SIG-M5 (cell line): ENCODE measurements around the gene ARHGEF10L.

Experiments
- DNase-seq: peaks from one replicate; lab custom pipeline; 2025; lab: John Stamatoyannopoulos, UW

ARHGEF10L gene

DNA sequence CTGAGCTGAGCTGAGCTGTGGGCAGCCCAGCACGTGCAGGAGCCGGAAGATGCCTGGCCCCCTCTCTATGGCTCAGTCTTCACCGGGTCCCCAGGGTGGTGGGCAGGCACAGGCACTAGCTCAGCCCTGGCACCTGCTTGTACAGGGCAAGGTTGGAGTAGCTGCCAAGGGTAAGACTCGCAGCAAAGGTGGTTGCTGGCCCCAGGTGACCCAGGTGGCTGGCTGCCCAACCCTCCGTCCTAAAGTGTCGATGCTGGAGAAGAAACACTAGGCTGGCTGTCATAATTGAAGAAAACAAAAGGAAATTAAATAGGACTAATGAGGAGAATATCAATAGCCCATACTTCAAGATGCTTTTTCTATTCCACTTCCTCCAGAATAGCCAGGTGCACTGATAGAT is 138.5 kb downstream of the ARHGEF10L start:
- no peak for DNase-seq

DNA sequence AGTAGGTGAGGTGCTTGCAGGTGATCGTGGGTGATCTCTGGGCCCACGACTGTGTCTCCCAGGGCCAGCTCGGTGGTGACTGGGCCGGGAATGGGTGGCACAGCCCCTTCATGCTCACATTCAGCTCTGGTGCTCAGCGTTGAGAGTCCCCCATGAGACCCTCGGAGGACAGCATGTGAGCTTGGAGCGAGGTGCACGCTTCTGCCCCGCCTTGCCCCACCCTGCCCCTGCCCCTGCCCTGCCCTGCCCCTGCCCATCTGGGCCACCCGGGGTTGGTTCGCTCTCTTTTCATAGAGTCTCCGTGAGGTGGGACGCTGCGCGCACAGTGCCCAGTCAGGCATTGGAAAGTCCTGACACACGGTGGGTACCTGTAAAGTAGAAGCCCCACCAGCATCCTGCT is 140.4 kb downstream of the ARHGEF10L start:
- DNase-seq: no peak

DNA sequence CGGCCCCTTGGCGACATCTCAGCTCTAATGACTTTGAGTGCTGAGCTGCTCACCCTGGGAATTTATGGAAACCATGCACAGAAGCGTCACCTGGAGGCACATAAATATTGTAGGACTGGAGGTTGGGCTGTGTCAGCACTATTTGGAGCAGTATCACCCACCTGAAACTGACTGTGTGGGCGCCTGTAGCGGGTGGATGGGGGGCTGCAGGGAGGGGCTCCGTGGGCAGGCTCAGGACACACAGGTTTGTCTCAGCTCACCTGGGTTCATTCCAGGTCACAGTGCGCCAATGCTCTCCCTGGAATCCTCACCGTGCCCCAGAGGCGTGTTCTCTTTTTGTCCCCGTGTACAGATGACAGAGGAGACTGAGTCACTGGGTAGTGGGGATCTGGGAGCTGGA is 140.8 kb downstream of the ARHGEF10L start:
- DNase-seq: no peak

DNA sequence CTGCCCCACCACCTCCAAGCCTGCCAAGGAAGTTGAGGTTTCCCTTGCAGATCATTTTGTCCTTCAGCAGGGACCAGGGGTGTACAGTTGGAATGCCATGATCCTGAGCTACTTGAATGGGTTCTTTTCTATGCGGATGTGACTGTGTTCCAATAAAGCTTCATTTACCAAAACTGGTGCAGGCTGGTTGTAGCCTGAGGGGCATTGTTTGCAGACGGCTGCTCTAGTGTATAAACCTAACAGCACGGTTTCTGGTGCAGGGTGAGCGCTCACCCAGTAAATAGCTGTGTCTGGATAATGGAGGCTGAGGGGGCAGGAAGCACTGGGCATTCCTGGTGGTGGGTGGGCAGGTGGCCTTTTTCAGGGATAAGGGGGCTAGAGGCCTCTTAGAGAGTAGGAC is 142.9 kb downstream of the ARHGEF10L start:
- DNase-seq: no peak

DNA sequence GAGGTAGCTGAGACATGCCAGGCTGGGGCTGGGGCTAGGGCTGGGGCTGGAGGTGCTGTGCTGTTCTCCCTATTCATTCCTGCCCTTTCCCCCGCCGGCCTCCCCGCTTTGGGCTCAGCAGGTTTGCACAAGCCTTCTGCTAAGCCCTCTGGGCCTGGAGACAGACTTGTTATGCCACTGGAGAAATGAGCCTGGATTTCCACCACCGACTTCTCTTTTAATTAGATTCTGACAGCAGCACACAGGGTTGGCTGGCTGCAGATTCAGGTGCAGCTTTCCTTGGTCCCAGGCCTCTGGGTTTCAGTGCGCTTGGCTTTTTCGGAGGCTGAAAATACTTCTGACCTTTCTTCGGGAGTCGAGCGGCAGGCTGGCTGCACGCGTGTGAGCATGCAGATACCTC is 144.1 kb downstream of the ARHGEF10L start:
- no peak for DNase-seq

DNA sequence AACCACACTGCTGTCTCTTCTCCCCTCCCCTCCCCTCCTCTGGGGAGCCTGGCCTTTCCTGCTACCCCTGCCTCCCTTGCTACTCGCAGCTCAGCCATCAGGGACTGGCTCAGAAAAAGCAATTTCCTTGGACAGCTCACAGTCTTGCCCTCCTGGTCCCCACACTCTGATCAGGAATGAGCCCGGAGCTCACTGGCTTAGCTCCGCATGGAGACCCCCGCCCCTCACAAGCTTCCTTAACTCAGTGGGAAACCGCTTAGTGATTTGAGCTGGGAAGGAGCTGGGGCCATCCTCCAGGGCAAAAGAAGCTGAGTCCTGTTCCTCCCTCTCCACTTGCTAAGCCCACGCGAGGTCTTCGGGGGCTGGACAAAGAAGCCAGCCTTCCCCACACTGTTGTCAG is 145.3 kb downstream of the ARHGEF10L start:
- no peak for DNase-seq

DNA sequence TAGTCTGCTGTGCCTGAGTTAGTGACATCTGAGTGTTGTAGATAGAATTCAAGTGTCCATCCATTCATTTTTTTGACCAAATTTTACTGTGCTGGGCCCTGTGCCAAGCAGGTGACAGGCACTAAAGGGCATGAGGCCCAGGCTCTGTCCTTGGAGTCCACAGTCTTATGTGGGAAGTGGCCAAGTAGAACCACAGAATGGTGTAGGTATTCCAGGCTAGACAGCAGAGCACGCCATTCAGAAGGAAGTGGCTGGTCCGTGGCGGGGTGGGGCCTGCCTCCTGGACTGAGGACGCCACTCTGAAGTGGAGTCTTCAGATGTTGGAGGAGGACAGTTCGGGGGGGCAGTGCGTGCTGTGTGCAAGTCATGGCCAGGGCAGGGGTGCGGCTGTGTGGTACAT is 146.8 kb downstream of the ARHGEF10L start:
- DNase-seq: no peak

DNA sequence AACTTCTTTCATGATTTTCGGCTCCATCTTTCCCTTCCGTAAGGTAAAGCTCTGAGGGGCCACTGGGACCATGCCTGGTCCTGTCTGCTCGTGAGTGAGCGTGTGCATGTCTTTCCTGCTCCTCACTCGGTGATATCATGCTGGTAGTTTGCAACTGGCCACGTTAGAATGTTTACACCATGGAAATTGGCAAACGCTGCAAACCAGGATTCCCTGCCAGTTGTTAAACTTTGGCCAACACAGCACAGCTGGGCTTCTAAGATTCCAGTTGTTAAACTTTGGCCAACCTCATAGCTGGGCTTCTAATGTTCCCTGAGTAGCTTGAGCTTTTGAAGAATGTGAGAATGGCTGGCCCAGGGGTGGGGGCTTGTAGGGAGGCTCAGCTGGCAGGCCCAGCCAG is 147.6 kb downstream of the ARHGEF10L start:
- no peak for DNase-seq

DNA sequence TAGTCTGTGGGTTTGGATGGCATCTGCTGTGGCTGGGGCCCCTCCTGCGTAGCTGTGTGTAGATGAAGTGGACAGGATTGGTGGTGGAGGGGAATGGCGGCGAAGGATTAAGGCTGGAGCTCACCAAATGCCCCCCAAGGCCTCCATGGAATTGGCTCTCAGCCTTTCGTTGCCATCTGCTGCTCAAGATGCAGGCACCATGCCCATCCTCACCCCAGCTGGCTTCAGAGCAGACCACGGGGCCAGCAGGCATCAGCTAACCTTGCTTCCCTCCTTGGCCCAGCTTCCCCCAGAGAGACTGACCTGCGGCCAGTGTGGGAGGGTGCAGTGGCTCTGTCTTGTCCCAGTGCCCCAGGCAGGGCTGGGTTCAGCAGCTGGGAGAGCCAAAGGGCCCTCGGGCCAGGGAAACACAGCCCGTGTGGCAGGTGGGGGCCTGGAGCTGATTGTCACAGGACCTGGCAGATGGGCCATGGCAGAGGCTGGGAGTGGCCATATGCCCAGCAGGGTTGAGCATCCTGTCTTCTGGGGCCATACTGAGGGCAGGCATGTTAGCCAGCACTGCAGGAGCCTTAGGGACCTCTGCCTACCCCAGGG is 148.8 kb downstream of the ARHGEF10L start:
- no peak for DNase-seq

DNA sequence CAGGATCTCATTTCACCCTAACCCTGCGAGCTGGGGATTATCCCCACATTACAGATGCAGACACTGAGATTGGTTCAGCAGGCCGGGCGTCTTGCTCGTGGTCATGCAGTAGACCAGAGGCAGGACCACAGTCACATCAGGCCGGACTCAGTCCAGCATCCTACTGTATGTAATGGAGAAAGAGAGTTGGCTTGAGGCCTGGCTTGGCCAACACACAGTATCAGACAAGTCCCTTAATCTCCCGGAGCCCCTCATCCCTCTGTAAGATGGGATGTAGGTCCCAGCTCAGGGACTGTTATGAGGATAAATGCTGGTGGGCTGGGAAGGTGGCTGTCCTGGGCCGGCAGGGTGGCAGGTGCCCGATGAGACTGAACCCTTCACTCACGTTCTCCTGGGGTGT is 149.5 kb downstream of the ARHGEF10L start:
- no peak for DNase-seq

DNA sequence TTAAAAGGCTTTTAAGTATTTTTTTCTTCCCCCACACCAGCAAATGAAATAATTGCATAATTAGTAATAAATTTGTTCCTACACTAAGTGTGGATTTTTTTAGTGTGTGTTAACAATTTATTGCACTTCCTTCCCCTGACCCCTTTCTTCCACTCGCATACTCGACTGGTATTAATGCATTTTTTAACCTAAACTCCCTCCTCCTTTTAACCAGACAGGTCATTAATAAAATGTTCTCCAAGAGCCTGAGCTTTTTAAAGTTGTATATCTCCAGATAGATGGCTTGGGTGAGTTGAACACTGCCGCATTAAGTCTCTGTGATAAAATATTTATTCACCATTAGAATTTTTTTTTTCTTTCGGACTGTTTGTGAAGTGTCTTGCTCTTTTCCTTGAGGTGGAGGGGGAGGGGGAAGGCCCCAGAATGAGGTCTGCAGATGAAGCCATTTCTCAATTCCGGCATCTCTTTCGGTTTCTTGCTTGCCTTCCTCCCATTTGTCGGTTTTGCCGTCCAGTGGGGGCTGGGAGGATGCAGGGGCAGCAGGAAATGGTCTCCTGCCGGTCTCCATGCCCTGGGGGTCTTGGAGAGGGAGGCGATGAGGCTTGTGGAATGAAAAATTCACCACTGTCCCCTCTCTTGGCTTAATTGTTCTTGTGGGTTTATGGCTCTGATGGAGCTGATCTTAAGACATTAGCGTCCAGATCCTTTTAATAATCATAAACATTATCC is 151.6 kb downstream of the ARHGEF10L start:
- no peak for DNase-seq

DNA sequence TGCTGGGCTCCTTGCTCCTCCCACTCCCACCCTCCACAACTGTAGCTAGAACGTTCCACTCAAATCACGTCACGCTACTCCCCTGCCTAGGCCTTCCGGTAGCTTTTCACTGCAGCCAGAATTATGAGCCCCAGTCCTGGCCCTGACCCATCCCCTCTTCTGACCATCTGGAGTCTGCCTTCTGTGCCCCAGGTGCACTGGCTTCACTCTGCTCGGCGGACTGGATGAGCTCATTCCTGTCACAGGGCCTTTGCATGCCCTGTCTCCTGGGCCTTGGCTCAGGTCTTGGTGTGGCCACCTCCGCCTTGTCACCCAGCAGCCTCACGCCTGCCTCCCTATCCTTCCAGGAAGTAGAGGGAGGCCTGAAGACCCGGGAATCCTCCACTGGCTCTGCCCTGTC is 153.1 kb downstream of the ARHGEF10L start:
- no peak for DNase-seq

DNA sequence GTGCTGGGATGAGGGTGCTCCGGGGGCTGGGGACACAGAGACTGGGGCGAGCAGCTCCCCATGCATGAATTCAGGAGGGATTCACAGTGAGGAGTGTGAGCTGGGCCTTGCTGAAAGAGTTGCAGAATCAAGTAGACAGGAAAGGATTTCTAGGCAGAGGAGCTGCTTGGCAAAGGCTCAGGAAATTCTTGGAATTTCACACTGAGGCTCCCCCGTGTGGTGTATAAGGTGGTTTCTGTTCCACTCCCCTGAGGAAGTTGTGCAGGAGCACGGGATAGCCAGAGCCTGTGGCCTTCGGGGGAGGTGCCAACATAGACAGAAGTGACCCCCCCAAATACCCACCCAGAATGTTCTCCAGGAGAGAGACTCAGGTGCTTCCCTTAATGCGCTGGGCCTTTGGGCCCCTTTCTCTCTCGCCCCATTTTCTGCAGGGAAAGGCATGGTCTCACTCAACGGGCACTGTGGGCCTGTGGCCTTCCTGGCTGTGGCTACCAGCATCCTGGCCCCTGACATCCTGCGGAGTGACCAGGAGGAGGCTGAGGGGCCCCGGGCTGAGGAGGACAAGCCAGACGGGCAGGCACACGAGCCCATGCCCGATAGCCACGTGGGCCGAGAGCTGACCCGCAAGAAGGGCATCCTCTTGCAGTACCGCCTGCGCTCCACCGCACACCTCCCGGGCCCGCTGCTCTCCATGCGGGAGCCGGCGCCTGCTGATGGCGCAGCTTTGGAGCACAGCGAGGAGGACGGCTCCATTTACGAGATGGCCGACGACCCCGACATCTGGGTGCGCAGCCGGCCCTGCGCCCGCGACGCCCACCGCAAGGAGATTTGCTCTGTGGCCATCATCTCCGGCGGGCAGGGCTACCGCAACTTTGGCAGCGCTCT is 157.2 kb downstream of the ARHGEF10L start:
- DNase-seq: no peak

DNA sequence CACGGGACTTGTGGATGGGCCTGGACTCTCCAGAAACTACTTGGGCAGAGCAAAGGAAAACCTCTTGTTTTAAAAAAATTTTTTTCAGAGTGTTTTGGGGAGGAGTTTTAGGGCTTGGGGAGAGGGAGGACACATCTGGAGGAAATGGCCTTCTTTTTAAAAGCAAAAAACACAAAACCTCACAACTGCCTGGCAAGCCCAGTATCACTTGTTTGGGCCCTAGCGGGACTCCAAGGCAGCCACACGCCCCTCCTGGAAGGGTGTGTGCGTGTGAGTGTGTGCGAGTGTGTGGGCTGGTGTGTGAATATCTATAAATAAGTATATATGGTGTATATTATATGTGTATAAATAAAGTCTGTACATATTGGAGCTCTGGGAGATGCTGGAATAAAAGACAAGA is 158.0 kb downstream of the ARHGEF10L start:
- DNase-seq: no peak

DNA sequence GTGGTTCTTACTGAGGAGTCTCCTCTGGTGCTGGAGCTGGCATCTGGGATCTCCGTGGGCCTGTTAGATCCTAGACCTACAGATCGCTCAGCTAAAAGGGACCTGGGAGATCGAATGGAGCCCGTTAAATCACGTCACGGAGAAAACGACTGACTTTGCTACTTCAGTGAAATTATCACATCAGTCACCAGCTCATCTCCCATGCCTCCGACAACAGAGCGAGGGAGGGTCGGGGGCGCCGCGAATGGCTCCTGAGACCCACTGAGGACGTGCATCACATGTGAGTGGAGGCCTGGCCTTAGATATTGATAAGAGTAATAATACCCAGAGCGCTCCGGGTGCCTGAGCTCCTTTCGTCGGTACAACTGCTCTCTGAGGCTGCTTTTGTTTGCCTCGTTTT is 160.1 kb downstream of the ARHGEF10L start:
- no peak for DNase-seq

DNA sequence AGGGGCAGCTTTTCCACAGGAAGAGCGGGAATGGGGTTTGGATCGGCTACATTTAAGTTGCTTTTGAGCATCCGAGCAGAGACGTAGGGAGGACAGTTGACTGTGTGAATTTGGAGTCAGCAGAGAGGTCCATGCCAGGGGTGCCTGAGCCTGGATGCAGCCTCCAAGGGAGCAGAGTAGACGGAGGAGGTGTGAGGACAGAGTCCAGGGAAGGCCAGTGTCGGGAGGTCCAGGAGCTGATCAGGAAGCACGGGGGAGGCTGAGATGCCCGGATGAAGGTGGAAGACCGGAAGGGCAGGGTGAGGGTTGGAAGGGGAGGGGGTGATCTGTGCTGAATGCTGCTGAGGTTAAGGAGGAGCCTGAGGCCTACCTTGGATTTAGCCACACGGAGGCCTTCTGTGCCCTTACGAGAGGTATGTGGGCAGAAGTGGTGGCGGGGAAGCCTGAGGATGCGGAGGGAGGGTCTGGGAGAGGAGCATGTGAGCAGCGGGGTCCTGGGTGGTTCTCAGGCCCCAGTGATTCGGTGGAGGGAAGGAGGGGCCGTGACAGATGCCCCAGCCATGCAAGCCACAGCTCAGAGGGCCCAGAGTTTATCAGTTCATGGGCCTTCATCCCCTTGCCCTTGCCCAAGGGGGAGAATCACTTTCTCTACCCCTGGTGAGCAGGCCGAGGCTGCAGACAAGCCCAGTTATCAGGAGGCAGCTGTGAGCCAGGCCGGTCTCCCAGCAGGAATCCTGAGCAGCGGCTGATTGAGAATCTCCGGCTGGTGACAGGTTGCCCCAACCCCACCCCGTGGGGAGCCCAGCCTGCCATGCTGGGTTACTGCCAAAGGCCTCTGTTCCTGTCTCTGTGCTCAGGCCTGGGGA is 161.7 kb downstream of the ARHGEF10L start:
- DNase-seq: no peak

DNA sequence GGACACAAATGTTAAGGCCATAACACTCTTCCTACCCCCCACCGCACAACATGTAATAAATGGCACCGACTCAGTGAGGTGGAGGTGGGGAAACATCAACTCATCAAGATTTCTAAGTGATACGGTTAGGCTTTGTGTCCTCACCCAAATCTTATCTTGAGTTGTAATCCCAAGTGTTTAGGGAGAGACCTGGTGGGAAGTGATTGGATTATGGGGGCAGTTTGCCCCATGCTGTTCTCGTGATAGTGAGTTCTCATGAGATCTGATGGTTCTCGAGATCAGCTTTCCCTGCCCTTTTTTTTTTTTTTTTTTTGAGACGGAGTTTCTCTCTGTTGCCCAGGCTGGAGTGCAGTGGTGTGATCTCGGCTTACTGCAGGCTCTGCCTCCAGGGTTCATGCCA is 164.7 kb downstream of the ARHGEF10L start:
- no peak for DNase-seq

DNA sequence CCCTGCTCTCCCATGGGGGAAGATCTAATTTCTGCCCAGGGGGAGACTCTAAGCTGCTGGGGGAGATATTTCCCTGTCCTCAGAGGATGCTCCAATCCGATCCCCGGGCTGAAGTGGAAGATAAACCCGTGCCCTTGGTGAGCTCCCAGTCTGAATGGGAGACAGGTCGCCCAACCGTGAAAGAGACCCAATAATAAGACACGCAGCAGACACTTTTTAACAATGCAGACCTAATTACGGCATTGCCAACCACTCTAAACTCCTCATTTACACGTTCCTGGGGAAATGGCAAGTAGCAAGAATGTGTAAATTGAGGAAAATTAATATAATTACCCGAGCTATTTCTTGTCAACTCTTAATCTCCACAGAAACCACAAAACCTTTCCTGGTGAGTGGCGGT is 166.9 kb downstream of the ARHGEF10L start:
- no peak for DNase-seq

DNA sequence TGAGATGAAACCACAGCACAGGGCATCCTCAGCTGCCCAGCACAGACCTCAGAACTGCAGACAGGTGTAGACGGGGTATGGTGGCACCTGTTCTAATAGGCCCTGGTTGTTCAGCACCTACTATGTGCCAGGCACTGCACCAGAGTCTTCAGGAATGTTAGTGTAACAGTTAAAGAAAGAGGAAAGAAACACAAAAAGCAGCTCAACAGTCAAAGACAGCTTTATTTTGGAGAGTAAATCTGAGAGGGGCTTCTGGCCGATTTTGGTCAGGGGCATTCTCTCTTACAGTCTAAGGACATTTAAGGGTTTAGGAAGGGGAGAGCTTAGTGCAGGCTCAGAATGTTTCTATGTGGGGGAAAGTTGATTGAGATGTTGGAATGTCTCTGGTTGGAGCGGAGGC is 170.5 kb downstream of the ARHGEF10L start:
- DNase-seq: no peak

DNA sequence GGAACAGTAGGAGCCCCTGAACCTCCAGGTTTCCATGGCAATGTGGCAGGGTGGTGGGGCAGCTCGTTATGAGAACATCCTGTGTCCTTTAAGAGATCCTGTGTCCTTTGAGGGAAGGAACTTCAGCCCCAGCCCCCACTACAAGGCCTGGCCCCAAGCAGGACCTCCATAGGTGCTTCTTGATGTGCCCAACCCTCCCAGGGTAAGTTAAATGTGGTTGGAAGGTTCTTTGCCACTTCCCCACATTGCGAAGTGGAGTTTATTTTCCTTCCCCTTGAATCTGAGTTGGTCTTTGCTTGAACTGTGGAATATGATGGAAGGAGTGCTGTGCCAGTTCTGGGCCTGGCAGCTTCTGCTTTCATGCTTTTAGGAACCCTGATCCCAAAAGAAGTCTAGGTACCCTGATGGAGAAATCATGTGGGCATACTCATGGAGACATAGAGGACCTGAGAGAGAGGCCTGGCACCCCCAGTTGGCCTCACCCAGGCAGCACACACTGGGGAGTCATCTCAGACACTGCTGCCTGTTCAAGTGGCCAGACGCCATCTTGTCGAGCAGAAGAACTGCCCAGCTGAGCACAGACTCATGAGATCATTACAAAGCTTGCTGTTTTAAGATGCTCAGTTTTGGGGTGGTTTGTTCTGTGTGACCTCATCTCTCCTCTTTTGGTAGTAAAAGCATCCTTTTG is 171.5 kb downstream of the ARHGEF10L start:
- DNase-seq: no peak

DNA sequence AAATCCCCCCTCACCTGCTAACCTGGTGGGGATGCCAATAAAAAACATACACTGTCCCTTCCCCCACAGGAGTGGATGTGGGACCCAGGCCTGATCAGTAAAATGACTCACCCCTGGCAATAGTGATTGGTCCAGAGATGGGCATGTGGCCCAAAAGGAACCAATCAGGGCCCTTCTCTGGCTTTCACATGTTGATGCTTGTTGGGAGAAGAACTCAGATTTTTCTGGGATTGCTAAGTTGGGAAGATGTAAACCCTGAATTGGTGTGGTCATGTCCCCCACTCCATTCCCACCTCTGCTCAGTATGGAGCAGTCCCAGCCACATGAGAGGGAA is 172.0 kb downstream of the ARHGEF10L start:
- no peak for DNase-seq

DNA sequence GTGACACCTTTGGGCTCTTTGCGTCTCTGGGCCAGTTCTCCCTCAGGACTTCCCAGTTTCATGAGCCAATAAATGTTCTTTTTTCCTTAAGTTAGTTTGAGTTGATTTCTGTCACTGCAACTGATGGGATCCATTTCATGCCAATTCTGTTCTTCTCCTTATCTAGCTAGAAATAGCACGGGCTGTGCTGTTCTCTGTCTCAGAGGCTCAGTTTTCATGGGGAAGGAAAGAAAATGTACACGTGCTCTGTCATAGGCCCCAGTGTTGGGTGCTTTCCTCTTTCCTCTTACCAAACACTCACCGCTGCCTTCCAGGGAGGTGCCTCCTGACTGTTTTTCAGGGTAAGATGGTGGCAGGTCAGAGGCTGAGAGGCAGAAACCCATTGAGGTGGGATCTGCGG is 172.4 kb downstream of the ARHGEF10L start:
- DNase-seq: no peak
